Measurements from ENCODE around the gene YEATS4. TPM values are rescaled to one million over a fixed set of nuclear protein-coding genes. Genes with fewer than 3 reads are reported as not detected.
"Not testable (repeated sequence)": the region's sequence is repeated elsewhere in the genome, so short reads cannot be mapped to it uniquely, and the experiment has no call there.

Gene YEATS4
- total RNA-seq, 1 experiment from 2014 or later, result 20.9 TPM

DNA sequence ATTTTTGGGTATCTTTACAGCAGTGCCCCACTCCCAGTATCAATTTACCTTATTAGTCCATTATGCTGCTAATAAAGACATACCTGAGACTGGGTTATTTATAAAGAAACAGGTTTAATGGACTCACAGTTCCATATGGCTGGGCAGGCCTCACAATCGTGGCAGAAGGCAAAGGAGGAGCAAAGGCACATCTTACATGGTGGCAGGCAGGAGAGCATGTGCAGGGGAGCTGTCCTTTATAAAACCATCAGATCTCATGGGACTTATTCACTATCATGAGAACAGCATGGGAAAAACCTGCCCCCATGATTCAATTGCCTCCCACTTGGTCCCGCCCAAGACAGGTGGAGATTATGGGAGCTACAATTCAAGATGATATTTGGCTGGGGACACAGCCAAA lies 42.3 kb upstream of the YEATS4 start:
- CTCF ChIA-PET; BruUV-seq (replicated peaks); ATAC-seq; H3K4me1 ChIP-seq (ENCODE audit: control insufficient read depth, insufficient read depth, low read length); POLR2A ChIA-PET; DNase-seq (ENCODE audit: low read depth, low spot score); H3K4me3 ChIP-seq (ENCODE audit: low read depth in 2 of 2, low read length in 2 of 2); intact Hi-C loops (cut with micrococcal nuclease; ENCODE audit: unreplicated experiment); H3K27ac ChIP-seq (ENCODE audit: low read length); H3K9me3 ChIP-seq (ENCODE audit: control insufficient read depth, insufficient read depth, low read depth, low read length); H3K36me3 ChIP-seq (ENCODE audit: control insufficient read depth, insufficient read depth, low read length); in situ Hi-C loops (cut with HindIII; ENCODE audit: low pct_unique_long_range_greater_than_20kb, low sequenced_read_pairs); H3K27me3 ChIP-seq (ENCODE audit: control insufficient read depth, insufficient read depth, low read length): not testable (repeated sequence)

DNA sequence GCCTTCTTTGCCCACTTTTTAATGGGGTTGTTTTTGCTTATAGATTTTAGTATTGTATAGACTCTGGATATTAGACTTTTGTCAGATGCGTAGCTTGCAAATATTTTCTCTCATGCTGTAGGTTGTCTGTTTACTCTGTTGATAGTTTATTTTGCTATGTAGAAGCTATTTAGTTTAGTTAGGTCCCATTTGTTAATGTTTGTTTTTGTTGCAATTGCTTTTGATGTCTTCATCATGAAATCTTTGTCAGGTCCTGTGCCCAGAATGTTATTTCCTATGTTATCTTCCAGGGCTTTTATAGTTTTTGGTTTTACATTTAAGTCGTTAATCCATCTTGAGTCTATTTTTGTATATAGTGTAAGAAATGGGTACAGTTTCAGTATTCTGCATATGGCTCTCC lies 41.3 kb upstream of the YEATS4 start:
- ChIA-PET CTCF (no interaction called here), POLR2A (no interaction called here)
- in situ Hi-C loops (cut with HindIII; ENCODE audit: low pct_unique_long_range_greater_than_20kb, low sequenced_read_pairs) (no loop called here), intact Hi-C loops (cut with micrococcal nuclease; ENCODE audit: unreplicated experiment) (no loop called here)
- TF ChIP-seq, protein P1, sequence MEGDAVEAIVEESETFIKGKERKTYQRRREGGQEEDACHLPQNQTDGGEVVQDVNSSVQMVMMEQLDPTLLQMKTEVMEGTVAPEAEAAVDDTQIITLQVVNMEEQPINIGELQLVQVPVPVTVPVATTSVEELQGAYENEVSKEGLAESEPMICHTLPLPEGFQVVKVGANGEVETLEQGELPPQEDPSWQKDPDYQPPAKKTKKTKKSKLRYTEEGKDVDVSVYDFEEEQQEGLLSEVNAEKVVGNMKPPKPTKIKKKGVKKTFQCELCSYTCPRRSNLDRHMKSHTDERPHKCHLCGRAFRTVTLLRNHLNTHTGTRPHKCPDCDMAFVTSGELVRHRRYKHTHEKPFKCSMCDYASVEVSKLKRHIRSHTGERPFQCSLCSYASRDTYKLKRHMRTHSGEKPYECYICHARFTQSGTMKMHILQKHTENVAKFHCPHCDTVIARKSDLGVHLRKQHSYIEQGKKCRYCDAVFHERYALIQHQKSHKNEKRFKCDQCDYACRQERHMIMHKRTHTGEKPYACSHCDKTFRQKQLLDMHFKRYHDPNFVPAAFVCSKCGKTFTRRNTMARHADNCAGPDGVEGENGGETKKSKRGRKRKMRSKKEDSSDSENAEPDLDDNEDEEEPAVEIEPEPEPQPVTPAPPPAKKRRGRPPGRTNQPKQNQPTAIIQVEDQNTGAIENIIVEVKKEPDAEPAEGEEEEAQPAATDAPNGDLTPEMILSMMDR (IDR thresholded peaks at IDR 0.05), result no peak
- TF ChIP-seq POLR2AphosphoS5 (IDR thresholded peaks at IDR 0.05; ENCODE audit: low read depth, low read length), result no peak
- TF ChIP-seq, protein P2, sequence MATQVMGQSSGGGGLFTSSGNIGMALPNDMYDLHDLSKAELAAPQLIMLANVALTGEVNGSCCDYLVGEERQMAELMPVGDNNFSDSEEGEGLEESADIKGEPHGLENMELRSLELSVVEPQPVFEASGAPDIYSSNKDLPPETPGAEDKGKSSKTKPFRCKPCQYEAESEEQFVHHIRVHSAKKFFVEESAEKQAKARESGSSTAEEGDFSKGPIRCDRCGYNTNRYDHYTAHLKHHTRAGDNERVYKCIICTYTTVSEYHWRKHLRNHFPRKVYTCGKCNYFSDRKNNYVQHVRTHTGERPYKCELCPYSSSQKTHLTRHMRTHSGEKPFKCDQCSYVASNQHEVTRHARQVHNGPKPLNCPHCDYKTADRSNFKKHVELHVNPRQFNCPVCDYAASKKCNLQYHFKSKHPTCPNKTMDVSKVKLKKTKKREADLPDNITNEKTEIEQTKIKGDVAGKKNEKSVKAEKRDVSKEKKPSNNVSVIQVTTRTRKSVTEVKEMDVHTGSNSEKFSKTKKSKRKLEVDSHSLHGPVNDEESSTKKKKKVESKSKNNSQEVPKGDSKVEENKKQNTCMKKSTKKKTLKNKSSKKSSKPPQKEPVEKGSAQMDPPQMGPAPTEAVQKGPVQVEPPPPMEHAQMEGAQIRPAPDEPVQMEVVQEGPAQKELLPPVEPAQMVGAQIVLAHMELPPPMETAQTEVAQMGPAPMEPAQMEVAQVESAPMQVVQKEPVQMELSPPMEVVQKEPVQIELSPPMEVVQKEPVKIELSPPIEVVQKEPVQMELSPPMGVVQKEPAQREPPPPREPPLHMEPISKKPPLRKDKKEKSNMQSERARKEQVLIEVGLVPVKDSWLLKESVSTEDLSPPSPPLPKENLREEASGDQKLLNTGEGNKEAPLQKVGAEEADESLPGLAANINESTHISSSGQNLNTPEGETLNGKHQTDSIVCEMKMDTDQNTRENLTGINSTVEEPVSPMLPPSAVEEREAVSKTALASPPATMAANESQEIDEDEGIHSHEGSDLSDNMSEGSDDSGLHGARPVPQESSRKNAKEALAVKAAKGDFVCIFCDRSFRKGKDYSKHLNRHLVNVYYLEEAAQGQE (IDR thresholded peaks at IDR 0.05; ENCODE audit: insufficient read depth in 1 of 2, low read depth in 2 of 2, low read length in 1 of 2), result no peak
- no peak for TF ChIP-seq TCF7L2 (IDR thresholded peaks at IDR 0.05; ENCODE audit: low read depth, low read length)
- TF ChIP-seq SIN3A (IDR thresholded peaks at IDR 0.05; ENCODE audit: borderline replicate concordance, insufficient read depth, low read depth, low read length), result no peak
- peaks cover 7% of the 10 kb centered on the region for H3K27me3 ChIP-seq (ENCODE audit: control insufficient read depth, insufficient read depth, low read length)
- no peak overlapping the region for H3K27ac ChIP-seq (ENCODE audit: low read length)
- no peaks in the 10 kb centered on the region for H3K36me3 ChIP-seq (ENCODE audit: control insufficient read depth, insufficient read depth, low read length)
- no peak overlapping the region for H3K4me3 ChIP-seq (ENCODE audit: low read depth in 2 of 2, low read length in 2 of 2)
- no TSS peak for BruUV-seq (replicated peaks)
- DNase-seq (ENCODE audit: low read depth, low spot score) (no peak), ATAC-seq (no peak)
- H3K4me1 ChIP-seq (ENCODE audit: control insufficient read depth, insufficient read depth, low read length), result no peaks in the 10 kb centered on the region
- H3K9me3 ChIP-seq (ENCODE audit: control insufficient read depth, insufficient read depth, low read depth, low read length), result no peaks in the 10 kb centered on the region

DNA sequence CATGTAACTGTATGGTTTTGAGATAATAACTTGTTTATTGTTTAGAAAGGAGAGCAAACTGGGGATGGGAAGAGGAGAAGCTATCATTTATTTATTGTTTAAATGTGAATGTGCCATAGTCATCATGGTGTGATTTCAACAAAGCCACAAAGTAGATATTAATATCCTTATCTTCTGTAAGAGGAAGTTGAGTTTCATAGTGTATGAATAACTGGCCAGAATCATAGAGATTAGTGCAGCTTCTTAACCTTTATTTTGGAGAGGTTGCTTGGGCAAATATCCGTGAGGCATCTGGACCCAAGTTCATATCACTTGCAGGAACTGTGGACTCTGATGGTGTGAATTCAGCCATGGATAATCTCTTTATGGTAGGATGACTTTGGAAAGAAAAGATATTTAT lies 38.2 kb upstream of the YEATS4 start:
- H3K9me3 ChIP-seq (ENCODE audit: control insufficient read depth, insufficient read depth, low read depth, low read length), result no peaks in the 10 kb centered on the region
- no peak for TF ChIP-seq SIN3A (IDR thresholded peaks at IDR 0.05; ENCODE audit: borderline replicate concordance, insufficient read depth, low read depth, low read length)
- TF ChIP-seq, protein P2 (IDR thresholded peaks at IDR 0.05; ENCODE audit: insufficient read depth in 1 of 2, low read depth in 2 of 2, low read length in 1 of 2), result no peak
- TF ChIP-seq TCF7L2 (IDR thresholded peaks at IDR 0.05; ENCODE audit: low read depth, low read length), result no peak
- TF ChIP-seq, protein P1 (IDR thresholded peaks at IDR 0.05), result no peak
- no peak for TF ChIP-seq POLR2AphosphoS5 (IDR thresholded peaks at IDR 0.05; ENCODE audit: low read depth, low read length)
- no peaks in the 10 kb centered on the region for H3K4me1 ChIP-seq (ENCODE audit: control insufficient read depth, insufficient read depth, low read length)
- intact Hi-C loops (cut with micrococcal nuclease; ENCODE audit: unreplicated experiment), result no loop called here
- DNase-seq (ENCODE audit: low read depth, low spot score), result no peak
- peaks cover 12% of the 10 kb centered on the region for H3K27me3 ChIP-seq (ENCODE audit: control insufficient read depth, insufficient read depth, low read length)
- no peak for ATAC-seq
- CTCF ChIA-PET, result no interaction called here
- no peak overlapping the region for H3K4me3 ChIP-seq (ENCODE audit: low read depth in 2 of 2, low read length in 2 of 2)
- H3K36me3 ChIP-seq (ENCODE audit: control insufficient read depth, insufficient read depth, low read length), result no peaks in the 10 kb centered on the region
- POLR2A ChIA-PET, result no interaction called here
- H3K27ac ChIP-seq (ENCODE audit: low read length), result no peak overlapping the region
- BruUV-seq (replicated peaks), result no TSS peak
- in situ Hi-C loops (cut with HindIII; ENCODE audit: low pct_unique_long_range_greater_than_20kb, low sequenced_read_pairs), result no loop called here

All from Panc1 (cell line).